ENCODE results near the gene CHST8. TPM values are rescaled to one million over a fixed set of nuclear protein-coding genes. Genes with fewer than 3 reads are reported as not detected.

CHST8 gene
- total and polyA plus RNA-seq, 2 experiments from 2014 or later = 9.3 to 38.2 TPM

GRCh38 chr19:33647146-33647545, 25.4 kb downstream of the CHST8 start:
- H3K27me3 ChIP-seq (ENCODE audit: insufficient read depth) = no peaks in the 10 kb centered on the region
- no peak overlapping the region for H2AFZ ChIP-seq
- H3K36me3 Mint-ChIP-seq (ENCODE audit: low read depth) = no peaks in the 10 kb centered on the region
- H3K4me3 Mint-ChIP-seq = no peak overlapping the region; the same call in 2 of the 3 replicates
- H3K4me3 ChIP-seq = no peak overlapping the region
- H3K79me2 ChIP-seq (replicated peaks; ENCODE audit: insufficient read depth) = peaks cover 48% of the 10 kb centered on the region
- ATAC-seq (no peak), DNase-seq (ENCODE audit: low spot score) (no peak)
- no peak overlapping the region for H3K27ac ChIP-seq (ENCODE audit: low read depth)
- H3K9me2 ChIP-seq (ENCODE audit: insufficient read depth) = no peaks in the 10 kb centered on the region
- H4K20me1 ChIP-seq (replicated peaks; ENCODE audit: insufficient read depth) = no peaks in the 10 kb centered on the region
- peaks cover 38% of the 10 kb centered on the region for H3K4me1 Mint-ChIP-seq
- no peak overlapping the region for H3K4me2 ChIP-seq
- TF ChIP-seq STAT1 (IDR thresholded peaks at IDR 0.05; ENCODE audit: unreplicated experiment) = no peak
- no peak for TF ChIP-seq EZH2phosphoT487 (IDR thresholded peaks at IDR 0.05; ENCODE audit: unreplicated experiment)
- TF ChIP-seq NANOG (IDR thresholded peaks at IDR 0.05; ENCODE audit: borderline replicate concordance) = no peak
- no peak for TF ChIP-seq REST (IDR thresholded peaks at IDR 0.05; ENCODE audit: unreplicated experiment)
- H3F3A ChIP-seq (replicated peaks; ENCODE audit: low read depth) = 0 out of 2 replicates have a peak, but pooled peaks cover 3% of the 10 kb centered on the region
- H3K27ac Mint-ChIP-seq = no peak overlapping the region
- H3K9me3 Mint-ChIP-seq = no peaks in the 10 kb centered on the region
- peaks cover 23% of the 10 kb centered on the region for H3K4me1 ChIP-seq (ENCODE audit: insufficient read depth)
- H3K36me3 ChIP-seq (ENCODE audit: insufficient read depth) = no peaks in the 10 kb centered on the region
- H3K27me3 Mint-ChIP-seq (ENCODE audit: insufficient read depth, low read depth, poor library complexity) = no peaks in the 10 kb centered on the region

DNA sequence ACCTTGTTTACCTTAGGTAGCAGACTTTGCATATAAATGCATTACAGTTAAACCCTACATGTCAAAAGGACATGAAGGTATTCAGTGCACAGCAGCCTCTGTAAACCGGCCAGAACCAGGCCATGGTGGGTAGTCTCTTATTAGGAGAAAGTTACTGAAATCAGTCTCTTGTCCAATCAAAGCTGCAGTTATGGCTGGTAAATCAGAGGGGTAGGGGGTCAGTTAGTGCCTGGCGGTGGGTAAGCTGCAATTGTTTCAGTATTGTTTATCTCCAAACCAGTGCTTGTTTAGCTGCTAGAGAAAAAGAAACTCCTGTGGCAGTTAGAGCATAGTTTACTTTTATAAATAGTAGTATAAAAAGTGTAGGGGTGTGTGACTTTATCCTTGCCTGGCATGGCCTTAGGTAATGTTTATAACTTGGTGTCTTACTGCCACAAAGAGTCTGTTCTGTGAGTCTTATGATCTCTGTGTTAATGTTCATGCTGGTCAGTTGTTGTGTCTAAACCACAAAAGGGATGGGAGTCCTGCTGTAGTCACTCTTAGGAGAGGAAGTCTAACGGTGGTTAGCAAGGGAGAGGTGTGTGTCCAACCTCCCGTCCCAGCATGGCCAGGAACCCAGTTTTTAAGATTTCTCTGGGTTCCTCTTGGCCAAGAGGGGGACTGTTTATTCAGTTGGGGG, 28.0 kb downstream of the CHST8 start:
- Mint-ChIP-seq H3K9me3 (no peaks in the 10 kb centered on the region), H3K4me3 (no peak overlapping the region; the same call in 2 of the 3 replicates), H3K4me1 (peaks cover 36% of the 10 kb centered on the region), H3K36me3 (ENCODE audit: low read depth) (no peaks in the 10 kb centered on the region), H3K27ac (peak overlapping the region; percentile 67), H3K27me3 (ENCODE audit: insufficient read depth, low read depth, poor library complexity) (no peaks in the 10 kb centered on the region)
- peak; percentile 63 for ATAC-seq
- H2AFZ ChIP-seq = no peak overlapping the region
- no peaks in the 10 kb centered on the region for H3K27me3 ChIP-seq (ENCODE audit: insufficient read depth)
- H3K27ac ChIP-seq (ENCODE audit: low read depth) = peak overlapping the region; percentile 85
- DNase-seq (ENCODE audit: low spot score) = no peak
- 0 out of 2 replicates have a peak, but pooled peaks cover 3% of the 10 kb centered on the region for H3F3A ChIP-seq (replicated peaks; ENCODE audit: low read depth)
- TF ChIP-seq NANOG (IDR thresholded peaks at IDR 0.05; ENCODE audit: borderline replicate concordance) (no peak), JUNB (IDR thresholded peaks at IDR 0.05; ENCODE audit: unreplicated experiment) (no peak), CREB1 (CRISPR knock-in tag; IDR thresholded peaks at IDR 0.05; ENCODE audit: low read depth) (no peak), ZNF114 (CRISPR knock-in tag; IDR thresholded peaks at IDR 0.05) (no peak), ZNF331 (CRISPR knock-in tag; IDR thresholded peaks at IDR 0.05; ENCODE audit: low read depth) (no peak), STAT1 (IDR thresholded peaks at IDR 0.05; ENCODE audit: unreplicated experiment) (no peak), CTCF (conservative IDR thresholded peaks at IDR 0.05; ENCODE audit: low read depth in 2 of 2) (no peak), ETS1 (IDR thresholded peaks at IDR 0.05) (no peak), POLR2AphosphoS5 (IDR thresholded peaks at IDR 0.05; ENCODE audit: low read depth) (no peak)
- peak overlapping the region; percentile 65 for H3K4me2 ChIP-seq
- H3K4me1 ChIP-seq (ENCODE audit: insufficient read depth) = peaks cover 23% of the 10 kb centered on the region
- no peak overlapping the region for H3K4me3 ChIP-seq
- H3K9me2 ChIP-seq (ENCODE audit: insufficient read depth) = no peaks in the 10 kb centered on the region
- H4K20me1 ChIP-seq (replicated peaks; ENCODE audit: insufficient read depth) = no peaks in the 10 kb centered on the region
- no peaks in the 10 kb centered on the region for H3K36me3 ChIP-seq (ENCODE audit: insufficient read depth)
- peaks cover 45% of the 10 kb centered on the region for H3K79me2 ChIP-seq (replicated peaks; ENCODE audit: insufficient read depth)

Data from GM23338 (cell line).